C1 segment of cervical spinal cord (tissue), 14 donors: ENCODE data around the gene KRTAP10-1.
A peak's percentile ranks its signal among the peaks of the same experiment; 100 is the strongest.

Experiments
- DNase-seq, 14 donors: peaks; one replicate each; lab custom pipeline; 2025; lab: John Stamatoyannopoulos, UW

The KRTAP10-1 gene

GRCh38 chr21:44516342-44516741 is 23.7 kb downstream of the KRTAP10-1 start:
- no peak for DNase-seq

- DNase-seq, result no peak
These were observed 24.4 kb downstream of the KRTAP10-1 start for GRCh38 chr21:44515359-44516165.

- DNase-seq, result no peak
These were observed 25.1 kb downstream of the KRTAP10-1 start for GRCh38 chr21:44514746-44515358.

- DNase-seq, result no peak
These were observed 25.8 kb downstream of the KRTAP10-1 start for GRCh38 chr21:44514218-44514520.

- no peak for DNase-seq
These were observed 26.4 kb downstream of the KRTAP10-1 start for GRCh38 chr21:44513389-44514217.

GRCh38 chr21:44512496-44513388 is 27.3 kb downstream of the KRTAP10-1 start:
- DNase-seq, result no peak

GRCh38 chr21:44511938-44512275 is 28.1 kb downstream of the KRTAP10-1 start:
- DNase-seq, result no peak

GRCh38 chr21:44511219-44511937 is 28.6 kb downstream of the KRTAP10-1 start:
- no peak for DNase-seq

- peak in 3 of 14 donors; percentile 1 to 20 (median 8) for DNase-seq
These were observed 29.3 kb downstream of the KRTAP10-1 start for GRCh38 chr21:44510508-44511218.

- DNase-seq, result no peak
These were observed 29.9 kb downstream of the KRTAP10-1 start for GRCh38 chr21:44510109-44510507.

GRCh38 chr21:44509539-44509938 is 30.5 kb downstream of the KRTAP10-1 start:
- DNase-seq, result no peak

- DNase-seq, result no peak
These were observed 31.1 kb downstream of the KRTAP10-1 start for GRCh38 chr21:44508711-44509445.

- no peak for DNase-seq
These were observed 31.6 kb downstream of the KRTAP10-1 start for GRCh38 chr21:44508426-44508710.

GRCh38 chr21:44507673-44508425 is 32.1 kb downstream of the KRTAP10-1 start:
- no peak for DNase-seq

- DNase-seq, result no peak
These were observed 33.4 kb downstream of the KRTAP10-1 start for GRCh38 chr21:44506279-44507255.

- DNase-seq, result no peak
These were observed 34.2 kb downstream of the KRTAP10-1 start for GRCh38 chr21:44505673-44506278.

GRCh38 chr21:44503901-44504399 is 36.0 kb downstream of the KRTAP10-1 start:
- no peak for DNase-seq
